LoVo (cell line): Measurements from ENCODE around the gene CD83.
"Not testable (repeated sequence)": the region's sequence is repeated elsewhere in the genome, so short reads cannot be mapped to it uniquely, and the experiment has no call there.

ENCODE experiments used
- DNase-seq: peaks from one replicate; pipeline ENCODE4 v3.0.0-alpha.2; 2016; ENCODE audit warnings: low spot score

Gene CD83, protein sequence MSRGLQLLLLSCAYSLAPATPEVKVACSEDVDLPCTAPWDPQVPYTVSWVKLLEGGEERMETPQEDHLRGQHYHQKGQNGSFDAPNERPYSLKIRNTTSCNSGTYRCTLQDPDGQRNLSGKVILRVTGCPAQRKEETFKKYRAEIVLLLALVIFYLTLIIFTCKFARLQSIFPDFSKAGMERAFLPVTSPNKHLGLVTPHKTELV

DNA sequence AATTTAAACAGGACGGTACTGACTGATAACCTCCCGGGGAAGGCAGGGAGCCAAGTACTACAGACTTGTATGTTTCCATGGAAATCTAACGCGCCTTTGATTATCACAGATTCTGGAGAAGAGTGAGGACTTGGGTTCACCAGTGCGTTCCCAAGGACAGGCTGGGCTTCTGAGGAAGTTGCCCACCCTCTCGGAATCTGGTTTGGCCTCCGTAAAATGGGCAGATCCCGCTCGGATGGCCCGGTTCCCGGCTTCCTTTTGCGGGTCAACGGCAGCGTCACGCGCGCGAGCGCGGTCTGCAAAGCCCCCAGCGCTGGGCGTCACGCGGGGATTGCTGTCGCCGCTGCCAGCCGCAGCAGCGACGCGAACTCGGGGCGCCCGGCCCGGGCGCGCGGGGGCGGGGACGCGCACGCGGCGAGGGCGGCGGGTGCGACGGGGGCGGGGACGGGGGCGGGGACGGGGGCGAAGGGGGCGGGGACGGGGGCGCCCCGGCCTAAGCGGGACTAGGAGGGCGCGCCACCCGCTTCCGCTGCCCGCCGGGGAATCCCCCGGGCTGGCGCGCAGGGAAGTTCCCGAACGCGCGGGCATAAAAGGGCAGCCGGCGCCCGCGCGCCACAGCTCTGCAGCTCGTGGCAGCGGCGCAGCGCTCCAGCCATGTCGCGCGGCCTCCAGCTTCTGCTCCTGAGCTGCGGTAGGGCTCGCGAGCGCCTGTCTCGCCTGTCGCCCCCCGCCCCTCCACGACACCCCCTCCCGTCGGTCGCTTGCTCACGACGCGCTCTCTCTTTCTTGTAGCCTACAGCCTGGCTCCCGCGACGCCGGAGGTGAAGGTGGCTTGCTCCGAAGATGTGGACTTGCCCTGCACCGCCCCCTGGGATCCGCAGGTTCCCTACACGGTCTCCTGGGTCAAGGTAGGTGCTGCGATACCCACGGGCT is at the start of gene CD83:
Gene CD83 (plus strand): TSS at position 615 of the 933 bp plus-strand sequence. CDS start 40 bp downstream, at position 655.
- peak; percentile 80 for DNase-seq

DNA sequence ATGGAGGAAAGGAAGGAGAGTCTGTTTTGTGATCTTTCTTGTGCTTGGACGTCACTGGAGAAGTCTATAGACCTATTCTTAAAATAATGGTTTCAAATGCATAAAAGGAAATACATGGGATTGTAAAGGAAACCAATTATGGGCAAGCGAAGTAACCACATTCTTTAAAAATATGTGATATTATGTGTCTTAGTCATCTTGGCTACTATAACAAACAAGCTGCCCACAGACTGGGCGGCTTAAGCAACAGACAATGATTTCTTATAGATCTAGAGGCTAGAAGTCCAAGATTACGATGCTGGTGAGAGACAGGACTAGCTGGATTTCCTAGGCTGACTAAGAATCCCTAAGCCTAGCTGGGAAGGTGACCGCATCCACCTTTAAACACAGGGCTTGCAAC is 49.4 kb upstream of the CD83 start:
- no peak for DNase-seq

DNA sequence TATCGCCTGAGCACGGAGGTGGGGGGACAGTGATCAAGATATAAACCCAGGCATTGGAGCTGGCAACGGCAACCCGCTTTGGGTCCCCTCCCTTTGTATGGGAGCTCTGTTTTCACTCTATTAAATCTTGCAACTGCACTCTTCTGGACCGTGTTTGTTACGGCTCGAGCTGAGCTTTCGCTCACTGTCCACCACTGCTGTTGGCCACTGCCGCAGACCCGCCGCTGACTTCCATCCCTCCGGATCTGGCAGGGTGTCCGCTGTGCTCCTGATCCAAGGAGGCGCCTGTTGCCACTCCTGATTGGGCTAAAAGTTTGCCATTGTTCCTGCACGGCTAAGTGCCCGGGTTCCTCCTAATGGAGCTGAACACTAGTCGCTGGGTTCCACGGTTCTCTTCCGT is 48.9 kb upstream of the CD83 start:
- DNase-seq = no peak

- DNase-seq = no peak
Measured at GRCh38 chr6:14070457-14070856, 47.1 kb upstream of the CD83 start.

- no peak for DNase-seq
Measured at GRCh38 chr6:14072084-14072483, 45.5 kb upstream of the CD83 start.

DNA sequence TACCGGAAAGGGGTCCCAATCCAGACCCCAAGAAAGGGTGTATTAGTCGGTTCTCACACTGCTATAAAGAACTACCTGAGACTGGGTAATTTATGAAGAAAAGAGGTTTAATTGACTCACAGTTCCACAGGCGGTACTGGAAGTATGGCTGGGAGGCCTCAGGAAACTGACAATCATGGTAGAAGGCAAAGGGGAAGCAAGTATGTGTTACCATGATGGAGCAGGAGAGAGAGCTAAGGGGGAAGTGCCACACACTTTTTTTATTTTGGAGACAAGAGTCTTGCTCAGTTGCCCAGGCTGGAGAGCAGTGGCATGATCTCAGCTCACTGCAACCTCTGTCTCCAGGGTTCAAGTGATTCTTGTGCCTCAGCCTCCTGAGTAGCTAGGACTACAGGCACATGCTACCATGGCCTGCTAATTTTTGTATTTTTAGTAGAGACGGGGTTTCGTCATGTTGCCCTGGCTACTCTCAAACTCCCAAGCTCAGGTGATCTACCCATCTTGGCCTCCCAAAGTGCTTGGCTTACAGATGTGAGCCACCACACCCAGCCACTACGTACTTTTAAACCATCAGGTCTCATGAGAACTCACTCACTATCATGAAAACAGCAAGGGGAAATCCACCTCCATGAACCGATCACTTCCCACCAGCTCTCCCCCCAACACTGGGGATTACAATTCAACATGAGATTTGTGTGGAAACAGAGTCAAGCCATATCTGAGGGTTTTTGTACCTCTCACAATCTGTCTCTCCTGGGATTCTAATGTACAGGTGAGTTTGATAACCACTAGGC is 43.8 kb upstream of the CD83 start:
- not testable (repeated sequence) for DNase-seq

DNA sequence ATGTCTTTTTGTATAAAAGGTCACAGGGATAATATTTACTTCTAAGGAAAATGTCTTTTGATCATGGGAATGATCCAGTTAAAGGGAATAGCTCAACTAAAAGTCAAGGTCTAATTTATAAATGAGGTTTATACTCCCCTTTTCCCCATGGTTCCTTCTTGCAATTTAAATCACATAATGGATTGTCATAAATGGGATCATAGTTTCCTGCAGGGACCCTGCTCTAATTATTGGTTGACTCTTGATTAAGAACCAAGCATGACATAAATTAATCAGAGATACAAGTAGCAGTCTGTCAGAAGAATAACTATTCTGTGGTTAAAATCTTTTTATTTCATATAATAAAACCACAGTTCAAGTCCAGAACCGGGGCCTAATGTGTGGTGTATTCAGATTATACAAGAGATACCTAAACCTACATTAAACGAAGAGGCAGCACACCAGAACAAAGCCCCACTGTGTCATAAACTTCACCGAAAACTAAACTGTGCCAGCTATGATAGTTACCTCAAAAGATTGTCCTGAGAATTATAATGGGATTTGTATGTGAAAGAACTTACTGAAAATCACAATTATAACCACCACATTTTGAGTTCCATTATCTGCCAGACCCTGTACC is 43.0 kb upstream of the CD83 start:
- no peak for DNase-seq

- DNase-seq = peak; percentile 11
Measured at GRCh38 chr6:14075095-14075503, 42.5 kb upstream of the CD83 start.

DNA sequence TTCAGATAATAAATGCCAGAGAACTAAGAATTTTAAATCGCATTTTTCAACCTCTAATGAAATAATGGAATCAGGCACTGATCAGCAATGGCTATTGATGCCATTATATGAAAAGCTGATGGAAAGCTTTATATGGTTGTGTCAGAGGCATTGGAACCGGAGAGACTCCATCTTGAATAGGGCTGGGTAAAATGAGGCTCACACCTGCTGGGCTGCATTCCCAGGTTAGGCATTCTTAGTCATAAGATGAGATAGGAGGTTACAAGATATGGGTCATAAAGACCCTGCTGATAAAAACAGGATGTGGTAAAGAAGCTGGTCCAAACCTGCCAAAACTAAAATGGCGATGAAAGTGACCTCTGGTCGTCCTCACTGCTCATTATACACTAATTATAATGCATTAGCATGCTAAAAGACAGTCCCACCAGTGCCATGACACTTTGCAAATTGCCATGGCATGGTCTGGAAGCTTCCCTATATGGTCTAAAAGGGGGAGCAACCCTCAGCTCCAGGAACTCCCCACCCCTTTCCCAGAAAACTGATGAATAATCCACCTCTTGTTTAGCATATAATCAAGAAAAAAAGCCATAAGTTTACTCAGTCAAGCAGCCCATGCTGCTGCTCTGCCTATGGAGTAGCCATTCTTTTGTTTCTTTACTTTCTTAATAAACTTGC is 40.2 kb upstream of the CD83 start:
- DNase-seq = no peak

DNA sequence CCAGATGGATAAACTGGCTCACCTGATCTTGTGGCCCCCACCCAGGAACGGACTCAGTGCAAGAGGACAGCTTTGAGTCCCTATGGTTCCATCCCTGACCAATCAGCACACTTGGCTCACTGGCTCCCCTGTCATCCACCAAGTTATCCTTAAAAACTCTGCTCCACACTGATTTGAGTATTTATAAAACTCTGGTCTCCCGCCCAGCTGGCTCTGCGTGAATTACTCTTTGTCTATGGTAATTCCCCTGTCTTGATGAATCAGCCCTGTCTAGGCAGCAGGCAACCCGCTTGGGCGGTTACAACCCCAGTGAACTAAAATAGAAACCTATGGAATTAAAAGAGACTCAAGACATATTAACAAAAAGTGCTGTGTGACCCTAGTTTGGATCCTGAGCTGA is 38.1 kb upstream of the CD83 start:
- DNase-seq = no peak

DNA sequence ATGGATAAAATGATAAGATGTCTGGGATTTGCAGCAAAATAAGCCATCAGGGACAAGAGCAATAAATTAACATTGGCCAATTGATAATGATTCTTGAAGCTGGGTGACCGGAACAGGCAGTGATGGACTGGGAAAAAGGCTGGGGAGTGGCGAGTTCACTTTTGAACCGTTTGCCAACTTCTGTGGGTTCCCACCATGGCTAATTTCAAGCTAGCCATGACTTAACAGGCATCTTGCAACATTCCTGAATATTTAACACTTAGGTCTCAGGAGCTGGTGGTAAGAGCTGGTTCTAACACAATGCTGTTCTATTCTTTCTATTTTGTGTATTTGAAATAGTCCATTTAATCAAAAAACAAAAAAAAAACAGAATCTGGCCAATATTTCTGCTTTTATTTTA is 37.6 kb upstream of the CD83 start:
- no peak for DNase-seq

DNA sequence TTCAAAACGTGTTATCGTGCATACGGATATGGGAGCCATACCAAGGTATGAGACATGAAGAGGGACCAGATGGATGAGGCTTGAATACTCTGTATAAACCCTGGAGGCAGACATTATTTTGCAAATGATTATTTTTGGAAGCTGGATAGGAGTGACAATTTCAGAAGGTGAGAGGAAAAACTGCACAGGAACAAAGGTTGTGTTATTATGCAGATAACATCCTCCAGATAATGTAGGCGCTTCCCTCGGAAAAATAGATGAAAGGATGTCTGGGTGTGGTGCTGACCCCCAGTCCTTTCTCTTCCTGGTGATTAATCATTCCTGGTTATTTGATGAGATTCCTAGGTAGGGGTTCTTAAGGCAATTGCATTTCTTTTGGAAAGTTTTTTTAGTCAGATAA is 36.4 kb upstream of the CD83 start:
- DNase-seq = no peak

DNA sequence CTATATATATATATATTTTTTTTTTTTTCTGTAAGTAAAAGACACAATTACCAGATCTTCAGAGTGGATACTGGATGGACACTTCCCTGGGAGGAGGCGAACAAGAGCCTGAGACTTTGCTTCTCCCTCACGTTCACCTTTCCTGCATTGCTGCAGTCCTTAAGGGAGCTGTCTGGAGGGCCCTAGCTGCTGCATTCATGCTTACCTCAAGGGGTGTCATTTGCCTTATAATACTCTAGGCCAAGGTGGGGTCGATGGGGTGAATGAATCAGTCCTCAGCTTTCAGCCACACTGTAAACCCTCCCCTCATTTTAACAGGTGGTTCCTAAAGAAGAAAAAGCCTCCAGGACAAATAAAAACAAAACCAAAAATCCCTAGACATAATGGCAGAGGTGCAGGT is 34.8 kb upstream of the CD83 start:
- DNase-seq = no peak

DNA sequence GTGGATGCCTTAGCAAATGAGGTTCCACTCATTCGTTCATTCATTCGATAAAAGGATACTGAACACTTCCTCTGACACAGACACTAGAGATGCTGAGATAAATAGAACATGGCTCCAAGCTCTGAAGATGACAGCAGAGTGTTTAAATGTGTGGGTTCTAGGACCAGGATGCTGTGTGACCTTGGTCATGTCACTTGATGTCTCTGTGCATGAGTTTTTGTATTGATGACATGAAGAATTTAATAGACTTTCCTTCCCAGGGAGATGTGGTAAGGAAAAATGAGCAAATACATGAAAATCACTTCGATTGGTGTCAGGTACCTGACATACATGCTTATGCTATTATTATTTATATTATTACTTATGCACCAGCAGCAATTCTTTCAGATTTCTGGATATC is 34.3 kb upstream of the CD83 start:
- DNase-seq = no peak

- DNase-seq = no peak
Measured at GRCh38 chr6:14083751-14084150, 33.8 kb upstream of the CD83 start.

DNA sequence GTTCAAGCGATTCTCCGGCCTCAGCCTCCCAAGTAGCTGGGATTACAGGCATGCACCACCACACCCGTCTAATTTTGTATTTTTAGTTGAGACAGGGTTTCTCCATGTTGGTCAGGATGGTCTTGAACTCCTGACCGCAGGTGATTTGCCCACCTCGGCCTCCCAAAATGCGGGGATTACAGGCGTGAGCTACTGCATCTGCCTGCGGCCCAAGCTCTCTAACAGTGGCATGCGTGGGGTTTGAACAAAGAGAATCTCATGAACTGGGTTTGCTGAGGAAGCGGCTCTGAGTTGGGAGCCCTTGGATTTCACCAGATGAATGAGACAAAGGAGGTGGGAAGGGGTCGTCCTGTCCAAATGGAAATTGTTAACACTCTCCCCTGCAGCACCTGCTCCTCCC is 33.2 kb upstream of the CD83 start:
- no peak for DNase-seq

DNA sequence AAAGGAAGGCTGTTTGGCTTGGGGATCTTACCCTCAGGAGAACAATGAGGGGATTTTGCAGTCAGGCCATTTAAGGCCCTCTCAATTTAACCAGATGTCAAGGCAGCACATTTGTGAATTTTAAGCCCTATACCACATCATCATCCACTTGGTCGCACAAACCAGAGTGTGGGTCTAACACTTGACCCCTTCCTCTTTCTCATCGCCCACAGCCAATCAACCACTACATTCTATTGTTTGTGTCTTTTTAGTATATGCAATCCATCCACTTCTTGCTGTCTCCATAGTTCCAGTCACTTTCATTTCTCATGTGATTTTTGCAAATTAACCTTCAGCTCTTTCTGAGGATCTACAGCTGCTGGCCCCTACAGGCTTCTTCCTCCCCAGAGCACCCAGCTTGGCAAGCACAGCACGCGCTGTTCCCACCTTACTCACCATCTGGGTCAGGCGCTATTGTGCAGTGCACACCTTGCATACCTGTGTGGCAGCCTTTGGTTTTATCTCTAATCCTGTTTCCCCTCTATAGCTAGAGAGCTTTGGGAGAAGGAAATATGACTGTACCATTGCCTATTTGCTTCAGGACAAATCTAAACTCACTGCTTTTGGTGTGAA is 32.3 kb upstream of the CD83 start:
- no peak for DNase-seq

GRCh38 chr6:14086701-14087100 is 30.9 kb upstream of the CD83 start:
- DNase-seq = no peak

GRCh38 chr6:14088600-14089192 is 28.9 kb upstream of the CD83 start:
- DNase-seq = no peak

DNA sequence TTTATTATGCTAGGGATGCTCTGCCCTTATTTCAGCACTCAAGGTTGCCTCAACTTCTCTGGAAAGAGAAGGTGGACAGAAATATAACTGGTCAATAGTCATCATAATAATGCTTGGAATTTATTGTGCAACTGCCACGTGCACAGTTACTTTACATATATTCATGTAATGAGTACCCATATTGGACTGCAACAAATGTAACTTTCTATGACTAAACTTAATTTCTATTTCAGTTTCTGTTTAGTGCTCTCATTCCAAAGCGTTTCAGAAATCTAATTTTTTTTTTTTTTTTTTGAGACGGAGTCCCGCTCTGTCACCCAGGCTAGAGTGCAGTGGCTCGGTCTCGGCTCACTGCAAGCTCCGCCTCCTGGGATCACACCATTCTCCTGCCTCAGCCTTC is 28.3 kb upstream of the CD83 start:
- no peak for DNase-seq
